Amygdala (tissue), 56 donors: ENCODE data around the gene RASGRP3.

Source experiments
- DNase-seq, 56 donors: peaks; one replicate each; lab custom pipeline; 2025; lab: John Stamatoyannopoulos, UW

Gene RASGRP3

GRCh38 chr2:33476131-33476792 is at the start of gene RASGRP3:
Gene RASGRP3, plus strand, starts transcription at chr2:33476649. Its CDS starts 38,488 bp downstream, at chr2:33515137.
- DNase-seq, result peak; percentile 10 to 85 (median 63)

GRCh38 chr2:33426666-33427231 is 49.7 kb upstream of the RASGRP3 start:
- DNase-seq, result peak in 1 of 56 donors; percentile 4

GRCh38 chr2:33430077-33430476 is 46.4 kb upstream of the RASGRP3 start:
- DNase-seq, result no peak

- DNase-seq, result no peak
Measured at GRCh38 chr2:33430856-33431255, 45.6 kb upstream of the RASGRP3 start.

- DNase-seq, result no peak
Measured at GRCh38 chr2:33432871-33433270, 43.6 kb upstream of the RASGRP3 start.

GRCh38 chr2:33433279-33434235 is 42.9 kb upstream of the RASGRP3 start:
- DNase-seq, result no peak

GRCh38 chr2:33435518-33435917 is 40.9 kb upstream of the RASGRP3 start:
- no peak for DNase-seq

GRCh38 chr2:33436083-33436482 is 40.4 kb upstream of the RASGRP3 start:
- DNase-seq, result no peak

- DNase-seq, result no peak
Measured at GRCh38 chr2:33437297-33437696, 39.2 kb upstream of the RASGRP3 start.

GRCh38 chr2:33437815-33438214 is 38.6 kb upstream of the RASGRP3 start:
- no peak for DNase-seq

- peak in 47 of 56 donors; percentile 3 to 80 (median 37) for DNase-seq
Measured at GRCh38 chr2:33441235-33441810, 35.1 kb upstream of the RASGRP3 start.

GRCh38 chr2:33442052-33442451 is 34.4 kb upstream of the RASGRP3 start:
- peak in 1 of 56 donors; percentile 6 for DNase-seq

GRCh38 chr2:33442528-33443079 is 33.8 kb upstream of the RASGRP3 start:
- peak in 19 of 56 donors; percentile 2 to 43 (median 16) for DNase-seq

GRCh38 chr2:33443274-33443829 is 33.1 kb upstream of the RASGRP3 start:
- no peak for DNase-seq

- DNase-seq, result no peak
Measured at GRCh38 chr2:33444967-33445366, 31.5 kb upstream of the RASGRP3 start.

- DNase-seq, result no peak
Measured at GRCh38 chr2:33448220-33448899, 28.1 kb upstream of the RASGRP3 start.

- no peak for DNase-seq
Measured at GRCh38 chr2:33451214-33451613, 25.2 kb upstream of the RASGRP3 start.

- DNase-seq, result no peak
Measured at GRCh38 chr2:33451825-33452224, 24.6 kb upstream of the RASGRP3 start.

GRCh38 chr2:33452545-33452944 is 23.9 kb upstream of the RASGRP3 start:
- no peak for DNase-seq
